ENCODE results near the gene DNMT3A. TPM values are rescaled to one million over a fixed set of nuclear protein-coding genes. Genes with fewer than 3 reads are reported as not detected.
A peak's percentile ranks its signal among the peaks of the same experiment; 100 is the strongest.

The DNMT3A gene
- total and polyA plus RNA-seq, 2 of the 8 experiments (the other 6 are each of a cell fraction or from before 2014, with no cell fraction given): 33.6 to 178 TPM

DNA sequence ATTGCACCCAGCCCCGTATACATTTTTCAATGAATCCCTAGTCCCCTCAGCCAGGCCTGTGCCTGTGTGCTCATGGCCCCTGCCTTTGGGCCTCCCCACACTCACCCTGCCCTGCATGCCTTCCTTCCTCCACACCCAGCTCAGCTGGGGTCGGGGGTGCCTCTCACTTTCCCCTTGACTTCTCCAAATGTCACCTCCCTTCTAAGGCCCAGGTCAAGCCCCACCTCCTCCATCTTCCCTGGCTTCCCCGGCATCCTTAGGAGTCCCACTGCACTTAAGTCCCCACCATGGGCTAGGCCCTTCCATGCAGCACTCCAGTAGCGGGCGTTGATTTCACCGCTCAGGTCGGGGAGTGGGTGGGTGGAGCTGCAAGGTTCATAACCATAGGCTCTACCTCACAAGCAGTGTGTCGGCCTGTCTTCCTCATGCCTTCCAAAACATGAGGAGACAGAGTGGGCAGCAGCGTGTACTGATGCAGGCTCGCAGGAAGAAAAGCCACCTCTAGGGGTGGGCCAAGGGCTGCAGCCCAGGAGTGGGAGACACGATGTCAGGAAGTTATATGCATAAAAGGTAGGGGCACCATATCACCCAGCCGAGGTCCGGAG is 47.7 kb downstream of the DNMT3A start:
- no peaks in the 10 kb centered on the region; the same call in 1 of the 2 replicates for H3K79me1 ChIP-seq (ENCODE audit: low read depth, low read length)
- H3K18ac ChIP-seq (ENCODE audit: extremely low read depth, low read length): peak overlapping the region; percentile 38; the same call in 1 of the 2 replicates
- H3K9me3 ChIP-seq (ENCODE audit: insufficient read depth in 2 of 2, low read depth in 1 of 2, low read length in 1 of 2): no peaks in the 10 kb centered on the region
- H3K4me3 ChIP-seq (ENCODE audit: extremely low read depth in 1 of 4, insufficient read depth in 2 of 4, low read depth in 3 of 4, low read length in 4 of 4): no peak overlapping the region
- no peak overlapping the region for H2BK15ac ChIP-seq (ENCODE audit: low read length)
- no peak overlapping the region for H2AK5ac ChIP-seq (ENCODE audit: low read depth, low read length)
- WGBS, 2 experiments (ENCODE audit: extremely low coverage in 1 of 2, insufficient coverage in 1 of 2, insufficient read length in 1 of 2, insufficient replicate concordance in 2 of 2, low coverage in 1 of 2, low lambda C conversion rate in 2 of 2, missing lambda C conversion rate in 1 of 2): 93% methylated on average over 13 of the region's 13 CpGs; no CpG with 5 or more reads in 1 of the 2 experiments
- peaks cover 0 to 13% (median 8%) of the 10 kb centered on the region in 4 experiments; a peak in 5 of 7 replicates for H3K4me1 ChIP-seq (replicated peaks in 1 of 4; ENCODE audit: control insufficient read depth in 3 of 4, insufficient read depth in 4 of 4, low read length in 3 of 4)
- TF ChIP-seq CBX5 (IDR thresholded peaks at IDR 0.05; ENCODE audit: low read depth, low read length) (no peak), TAF7 (optimal IDR thresholded peaks at IDR 0.05; ENCODE audit: borderline replicate concordance, low read depth, low read length) (no peak), RBBP5 (IDR thresholded peaks at IDR 0.05; ENCODE audit: borderline replicate concordance, low read depth, low read length) (no peak), CBX8 (IDR thresholded peaks at IDR 0.05; ENCODE audit: borderline replicate concordance, low read depth, low read length) (no peak)
- TF ChIP-seq, protein P1, sequence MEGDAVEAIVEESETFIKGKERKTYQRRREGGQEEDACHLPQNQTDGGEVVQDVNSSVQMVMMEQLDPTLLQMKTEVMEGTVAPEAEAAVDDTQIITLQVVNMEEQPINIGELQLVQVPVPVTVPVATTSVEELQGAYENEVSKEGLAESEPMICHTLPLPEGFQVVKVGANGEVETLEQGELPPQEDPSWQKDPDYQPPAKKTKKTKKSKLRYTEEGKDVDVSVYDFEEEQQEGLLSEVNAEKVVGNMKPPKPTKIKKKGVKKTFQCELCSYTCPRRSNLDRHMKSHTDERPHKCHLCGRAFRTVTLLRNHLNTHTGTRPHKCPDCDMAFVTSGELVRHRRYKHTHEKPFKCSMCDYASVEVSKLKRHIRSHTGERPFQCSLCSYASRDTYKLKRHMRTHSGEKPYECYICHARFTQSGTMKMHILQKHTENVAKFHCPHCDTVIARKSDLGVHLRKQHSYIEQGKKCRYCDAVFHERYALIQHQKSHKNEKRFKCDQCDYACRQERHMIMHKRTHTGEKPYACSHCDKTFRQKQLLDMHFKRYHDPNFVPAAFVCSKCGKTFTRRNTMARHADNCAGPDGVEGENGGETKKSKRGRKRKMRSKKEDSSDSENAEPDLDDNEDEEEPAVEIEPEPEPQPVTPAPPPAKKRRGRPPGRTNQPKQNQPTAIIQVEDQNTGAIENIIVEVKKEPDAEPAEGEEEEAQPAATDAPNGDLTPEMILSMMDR (IDR thresholded peaks at IDR 0.05; ENCODE audit: control extremely low read depth in 1 of 3, insufficient read depth in 1 of 3, low read depth in 1 of 3, low read length in 3 of 3): peak in 2 of 3 experiments; percentile 14 to 16; a peak in 2 of 4 replicates
- no peaks in the 10 kb centered on the region for H4K20me1 ChIP-seq (replicated peaks in 1 of 2; ENCODE audit: control insufficient read depth in 1 of 2, insufficient read depth in 2 of 2, low read length in 2 of 2)
- H2BK12ac ChIP-seq (ENCODE audit: low read depth, low read length): no peak overlapping the region
- no peak overlapping the region for H3K14ac ChIP-seq (ENCODE audit: insufficient read length)
- no peaks in the 10 kb centered on the region for H3K79me2 ChIP-seq (ENCODE audit: control insufficient read depth in 1 of 2, insufficient read depth in 2 of 2, low read length in 2 of 2)
- DNase-seq (ENCODE audit: low read depth in 1 of 2, low spot score in 2 of 2) (no peak), FAIRE-seq (no peak)
- POLR2A ChIA-PET (ENCODE audit: partially characterized antibody): interaction anchor here (1.0 to 1.5 kb wide), 2 partner anchors 42 to 46 kb away, joined by 3 read pairs; no protein-coding TSS in a partner anchor
- no peak overlapping the region for H3K56ac ChIP-seq (replicated peaks; ENCODE audit: insufficient read length, low read depth, low read length)
- no peak overlapping the region for H3K23ac ChIP-seq (ENCODE audit: insufficient read length)
- no peak overlapping the region for H3K4ac ChIP-seq (replicated peaks; ENCODE audit: insufficient read length, low read depth, low read length)
- H3K27ac ChIP-seq (ENCODE audit: low read depth, low read length): no peak overlapping the region
- H2AFZ ChIP-seq (ENCODE audit: low read length): no peak overlapping the region
- no peak overlapping the region for H2BK5ac ChIP-seq (ENCODE audit: low read depth, low read length)
- H3K27me3 ChIP-seq (replicated peaks in 1 of 4; ENCODE audit: control insufficient read depth in 3 of 4, extremely low read depth in 1 of 4, insufficient read depth in 3 of 4, low read length in 3 of 4): no peaks in the 10 kb centered on the region
- CTCF ChIA-PET (ENCODE audit: partially characterized antibody): interaction anchor here (1.1 to 4.7 kb wide), 9 partner anchors 8 to 65 kb away, joined by 3 to 24 read pairs (median 5); no protein-coding TSS in a partner anchor
- no peak overlapping the region for H3K9ac ChIP-seq (replicated peaks in 1 of 4; ENCODE audit: extremely low read depth in 1 of 4, low read depth in 3 of 4, low read length in 3 of 4)
- H2BK20ac ChIP-seq (ENCODE audit: low read length): no peak overlapping the region
- H4K8ac ChIP-seq (ENCODE audit: extremely low read depth, insufficient read depth, low read length): no peak overlapping the region
- no peak overlapping the region for H2BK120ac ChIP-seq (replicated peaks; ENCODE audit: low read depth, low read length)
- no peaks in the 10 kb centered on the region for H3K36me3 ChIP-seq (ENCODE audit: control insufficient read depth in 2 of 4, insufficient read depth in 4 of 4, low read length in 3 of 4)
- H4K5ac ChIP-seq (ENCODE audit: insufficient read length, low read depth, low read length): no peak overlapping the region
- H4K91ac ChIP-seq (replicated peaks; ENCODE audit: insufficient read length, low read length): peak overlapping the region; percentile 48
- no peaks in the 10 kb centered on the region for H3K23me2 ChIP-seq (ENCODE audit: low read depth, low read length)
- no peak overlapping the region for H3K4me2 ChIP-seq (ENCODE audit: insufficient read depth in 1 of 2, low read depth in 2 of 2, low read length in 2 of 2)
